GM23248 (cell line): ENCODE results near the gene SH3BGRL2. TPM values are rescaled to one million over a fixed set of nuclear protein-coding genes. Genes with fewer than 3 reads are reported as not detected.
"Not testable (repeated sequence)": the region's sequence is repeated elsewhere in the genome, so short reads cannot be mapped to it uniquely, and the experiment has no call there.

Source experiments
- DNase-seq: peaks from one replicate; pipeline ENCODE4 v3.0.0-alpha.2; 2015
- H2AFZ ChIP-seq: fragments of 200-600 bp; sonication (generic); 2 replicates; pipeline ENCODE4 v1.6.1; 2016; ENCODE audit warnings: antibody characterized with exemption
- H3F3A ChIP-seq: fragments of 200-600 bp; sonication (generic); 2 replicates; pipeline ENCODE4 v1.6.1; 2016; ENCODE audit warnings: mild to moderate bottlenecking, antibody characterized with exemption, mixed run types; ENCODE audit not compliant: insufficient read depth
- H3K27ac ChIP-seq: fragments of 200-600 bp; sonication (generic); 2 replicates; pipeline ENCODE4 v1.5.1; 2016; ENCODE audit warnings: mild to moderate bottlenecking
- H3K27me3 ChIP-seq: fragments of 200-600 bp; sonication (generic); replicated peaks from 2 replicates; pipeline ENCODE4 v1.6.1; 2016; ENCODE audit warnings: mild to moderate bottlenecking; ENCODE audit not compliant: insufficient read depth
- H3K36me3 ChIP-seq: fragments of 200-600 bp; sonication (generic); 2 replicates; pipeline ENCODE4 v1.6.1; 2016; ENCODE audit warnings: low read depth, mild to moderate bottlenecking
- H3K4me1 ChIP-seq: fragments of 200-600 bp; sonication (generic); 2 replicates; pipeline ENCODE4 v1.6.1; 2016; ENCODE audit warnings: mild to moderate bottlenecking; ENCODE audit not compliant: insufficient read depth
- H3K4me2 ChIP-seq: fragments of 200-600 bp; sonication (generic); one replicate; pipeline ENCODE4 v1.6.1; 2016; ENCODE audit warnings: mild to moderate bottlenecking; ENCODE audit not compliant: unreplicated experiment
- H3K4me3 ChIP-seq: fragments of 200-600 bp; sonication (generic); 2 replicates; pipeline ENCODE4 v1.5.1; 2016; ENCODE audit warnings: mild to moderate bottlenecking
- H3K79me2 ChIP-seq: fragments of 200-600 bp; sonication (generic); 2 replicates; pipeline ENCODE4 v1.6.1; 2016; ENCODE audit warnings: mild to moderate bottlenecking; ENCODE audit not compliant: insufficient read depth
- H3K9ac ChIP-seq: fragments of 200-600 bp; sonication (generic); 2 replicates; pipeline ENCODE4 v1.6.1; 2016; ENCODE audit warnings: mild to moderate bottlenecking
- H3K9me2 ChIP-seq: fragments of 200-600 bp; sonication (generic); 2 replicates; pipeline ENCODE4 v1.6.1; 2016; ENCODE audit warnings: mixed run types, mild to moderate bottlenecking, moderate library complexity; ENCODE audit not compliant: insufficient read depth
- H3K9me3 ChIP-seq: fragments of 200-600 bp; sonication (generic); one replicate; pipeline ENCODE4 v1.6.1; 2017; ENCODE audit warnings: low read depth
- H4K20me1 ChIP-seq: fragments of 200-600 bp; sonication (generic); 2 replicates; pipeline ENCODE4 v1.6.0; 2016; ENCODE audit not compliant: insufficient read depth
- EZH2 ChIP-seq: fragments of 200-600 bp; sonication (generic); IDR thresholded peaks from 2 replicates; pipeline ENCODE4 v1.6.1; 2018; ENCODE audit warnings: antibody characterized with exemption, mild to moderate bottlenecking; ENCODE audit not compliant: insufficient read depth, poor library complexity, severe bottlenecking
- EZH2phosphoT487 ChIP-seq: fragments of 200-600 bp; sonication (generic); IDR thresholded peaks from 2 replicates; pipeline ENCODE4 v1.6.1; 2018; ENCODE audit warnings: antibody characterized with exemption, moderate library complexity, mild to moderate bottlenecking, low read depth; ENCODE audit not compliant: insufficient read depth
- WGBS, 2 experiments: methylation state at CpG; one replicate each; pipeline ENCODE4 v1.1.6; 2015 to 2017; ENCODE audit warnings: low lambda C conversion rate in 2 of 2, low coverage in 1 of 2; ENCODE audit errors: missing lambda C conversion rate in 2 of 2; 5-methylcytosine and 5-hydroxymethylcytosine counted together
- in situ Hi-C: fragments of 300-500 bp; cut with MboI; formaldehyde crosslinking; loops from 2 replicates; pipeline ENCODE4 v1.15.0; 2020
- polyA plus RNA-seq: library from polyadenylated mRNA; unstranded; fragments of >200 nt; fragmentation: Nextera tagmentation; extraction: Ambion mirVana; gene quantifications from 2 replicates; pipeline ENCODE4 v1.2.1, GENCODE V29; 2016
- total RNA-seq: library from RNA; depleted of rRNA; stranded (reverse); fragments of >200 nt; shearing (Covaris generic); gene quantifications from 2 replicates; pipeline ENCODE4 v1.2.3, GENCODE V29; 2014

SH3BGRL2 gene
- total and polyA plus RNA-seq, 2 experiments from 2014 or later: 1.1 to 2.2 TPM

GRCh38 chr6:79650950-79651349, 19.8 kb downstream of the SH3BGRL2 start:
- in situ Hi-C loops: no loop called here
- no peak for DNase-seq
- 57 to 61% methylated on average over 3 of the region's 3 CpGs for WGBS, 2 experiments
- Histone ChIP-seq H3K79me2 (no peaks in the 10 kb centered on the region), H2AFZ (no peak overlapping the region), H3K27me3 (no peaks in the 10 kb centered on the region), H3K4me1 (no peaks in the 10 kb centered on the region), H3F3A (no peaks in the 10 kb centered on the region), H3K9me2 (no peaks in the 10 kb centered on the region), H3K27ac (no peak overlapping the region), H3K4me2 (no peak overlapping the region), H3K9ac (no peak overlapping the region), H3K4me3 (no peak overlapping the region), H4K20me1 (no peaks in the 10 kb centered on the region), H3K36me3 (no peaks in the 10 kb centered on the region), H3K9me3 (no peaks in the 10 kb centered on the region)
- TF ChIP-seq EZH2phosphoT487 (no peak), EZH2 (no peak)

- Histone ChIP-seq H3K79me2 (no peaks in the 10 kb centered on the region), H2AFZ (no peak overlapping the region)
These were observed 25.0 kb downstream of the SH3BGRL2 start for GRCh38 chr6:79656134-79656533.

GRCh38 chr6:79657238-79657637, 26.1 kb downstream of the SH3BGRL2 start:
- Histone ChIP-seq H3K9me2 (no peaks in the 10 kb centered on the region), H3K4me1 (no peaks in the 10 kb centered on the region), H3K36me3 (no peaks in the 10 kb centered on the region), H3K27ac (no peak overlapping the region), H3K9me3 (no peaks in the 10 kb centered on the region), H3K79me2 (no peaks in the 10 kb centered on the region), H3F3A (no peaks in the 10 kb centered on the region), H4K20me1 (no peaks in the 10 kb centered on the region), H2AFZ (no peak overlapping the region), H3K4me3 (no peak overlapping the region), H3K27me3 (no peaks in the 10 kb centered on the region), H3K4me2 (no peak overlapping the region), H3K9ac (no peak overlapping the region)
- TF ChIP-seq EZH2 (no peak), EZH2phosphoT487 (no peak)
- no peak for DNase-seq
- in situ Hi-C loops: no loop called here
- WGBS, 2 experiments: 77 to 95% methylated on average over 1 of the region's 1 CpG

More at GRCh38 chr6:79656134-79656533, 25.0 kb downstream of the SH3BGRL2 start:
- H3K9me3 ChIP-seq: no peaks in the 10 kb centered on the region
- no peak for DNase-seq
- no peak overlapping the region for H3K27ac ChIP-seq
- TF ChIP-seq EZH2phosphoT487 (no peak), EZH2 (no peak)
- no peaks in the 10 kb centered on the region for H3K36me3 ChIP-seq
- 88 to 91% methylated on average over 3 of the region's 3 CpGs for WGBS, 2 experiments
- no peaks in the 10 kb centered on the region for H4K20me1 ChIP-seq
- H3K4me3 ChIP-seq: no peak overlapping the region
- H3K27me3 ChIP-seq: no peaks in the 10 kb centered on the region
- H3K4me1 ChIP-seq: no peaks in the 10 kb centered on the region
- no peaks in the 10 kb centered on the region for H3F3A ChIP-seq
- no peak overlapping the region for H3K9ac ChIP-seq
- H3K9me2 ChIP-seq: no peaks in the 10 kb centered on the region
- in situ Hi-C loops: no loop called here
- no peak overlapping the region for H3K4me2 ChIP-seq

- H3K9me2 ChIP-seq, H3K4me3 ChIP-seq, H3K36me3 ChIP-seq, H3K27me3 ChIP-seq, H3K4me2 ChIP-seq, H3K27ac ChIP-seq, in situ Hi-C loops, H3K9ac ChIP-seq, H3K9me3 ChIP-seq, H3F3A ChIP-seq, H3K4me1 ChIP-seq, H3K79me2 ChIP-seq, DNase-seq, H2AFZ ChIP-seq, H4K20me1 ChIP-seq: not testable (repeated sequence)
- WGBS, 2 experiments: 45 to 49% methylated on average over 6 of the region's 6 CpGs
These were observed 32.5 kb downstream of the SH3BGRL2 start for GRCh38 chr6:79663655-79664054.

GRCh38 chr6:79665725-79666551, 34.8 kb downstream of the SH3BGRL2 start:
- no peaks in the 10 kb centered on the region for H3K9me2 ChIP-seq
- DNase-seq: no peak
- no peak overlapping the region for H3K9ac ChIP-seq
- no peaks in the 10 kb centered on the region for H3K4me1 ChIP-seq
- H3F3A ChIP-seq: no peaks in the 10 kb centered on the region
- H3K27me3 ChIP-seq: no peaks in the 10 kb centered on the region
- in situ Hi-C loops: no loop called here
- no peaks in the 10 kb centered on the region for H3K36me3 ChIP-seq
- no peak overlapping the region for H3K4me3 ChIP-seq
- 53 to 57% methylated on average over 4 of the region's 4 CpGs for WGBS, 2 experiments
- no peaks in the 10 kb centered on the region for H3K79me2 ChIP-seq
- no peaks in the 10 kb centered on the region for H3K9me3 ChIP-seq
- no peaks in the 10 kb centered on the region for H4K20me1 ChIP-seq
- TF ChIP-seq EZH2phosphoT487 (no peak), EZH2 (no peak)
- H3K27ac ChIP-seq: no peak overlapping the region
- H3K4me2 ChIP-seq: no peak overlapping the region
- no peak overlapping the region for H2AFZ ChIP-seq
